Left lung (tissue), 10 donors: ENCODE measurements around the gene CCDC171. TPM values are rescaled to one million over a fixed set of nuclear protein-coding genes. Genes with fewer than 3 reads are reported as not detected.
A peak's percentile ranks its signal among the peaks of the same experiment; 100 is the strongest.

Experiments used
- ATAC-seq: fragments of 200-7000 bp; cut with Tn5 transposase; one replicate; pipeline ENCODE4 v1.9.1; 2020; ENCODE audit warnings: moderate library complexity
- DNase-seq, 4 donors: peaks; one replicate each; pipeline ENCODE4 v3.0.0-alpha.2; 2013 to 2020
- H3K27ac ChIP-seq, 2 donors: fragments of 200-600 bp; sonication (generic) in 1 of 2; one replicate each; pipeline versions ENCODE4 v1.5.0 to v1.8.0; 2020 to 2021
- H3K27me3 ChIP-seq, 2 donors: fragments of 200-600 bp; sonication (generic) in 1 of 2; one replicate each; pipeline versions ENCODE4 v1.5.0 to v1.8.0; 2020 to 2021
- H3K36me3 ChIP-seq, 2 donors: fragments of 200-600 bp; sonication (generic) in 1 of 2; one replicate each; pipeline versions ENCODE4 v1.5.0 to v1.8.0; 2020 to 2021
- H3K4me1 ChIP-seq, 2 donors: fragments of 200-600 bp; one replicate each; pipeline ENCODE4 v1.8.0; 2021
- H3K4me3 ChIP-seq, 2 donors: fragments of 200-600 bp; sonication (generic) in 1 of 2; one replicate each; pipeline versions ENCODE4 v1.5.0 to v1.8.0; 2020 to 2021; ENCODE audit warnings: mild to moderate bottlenecking in 1 of 2
- H3K9me3 ChIP-seq, 2 donors: fragments of 200-600 bp; sonication (generic) in 1 of 2; one replicate each; pipeline versions ENCODE4 v1.5.0 to v1.8.0; 2020 to 2021
- CTCF ChIP-seq, 2 donors: fragments of 200-600 bp; sonication (generic) in 1 of 2; IDR thresholded peaks; one replicate each; pipeline versions ENCODE4 v1.5.0 to v1.8.0; 2021; ENCODE audit warnings: antibody characterized with exemption in 2 of 2
- intact Hi-C, 2 donors: fragments of 100-400 bp; cut with DNase I; formaldehyde crosslinking; loops; one replicate each; pipeline versions ENCODE4 v1.11.2 to v1.14.2; 2022
- polyA plus RNA-seq, 6 donors: library from polyadenylated mRNA; unstranded; fragments of 120-200 nt; gene quantifications; one replicate each; pipeline ENCODE4 v1.2.1, GENCODE V29; 2013; ENCODE audit not compliant: insufficient read length in 6 of 6
- total RNA-seq, 2 donors: library from RNA; stranded (reverse); fragmentation: NEBNext Ultra II Directional; extraction: Animal tissue kit (Norgen Biotek cat#: 25700); gene quantifications; one replicate each; pipeline ENCODE4 v1.2.1, GENCODE V29; 2021
- donor health status: DM: no; HTN: yes; CAD: no.
- donor health status: DM: no; HTN: no; CAD: no.

Gene CCDC171
- total and polyA plus RNA-seq, 8 donors = 2.0 to 11.2 (median 10.0) TPM

- Histone ChIP-seq H3K27ac (no peak overlapping the region), H3K27me3 (no peaks in the 10 kb centered on the region), H3K9me3 (no peaks in the 10 kb centered on the region), H3K4me1 (no peaks in the 10 kb centered on the region), H3K36me3 (no peaks in the 10 kb centered on the region), H3K4me3 (no peak overlapping the region)
- DNase-seq (no peak), ATAC-seq (no peak)
- no peak for TF ChIP-seq CTCF (IDR thresholded peaks at IDR 0.05)
- intact Hi-C loops = no loop called here
Measured at GRCh38 chr9:15764131-15764530, 211.3 kb downstream of the CCDC171 start.

GRCh38 chr9:15769547-15769946 lies 216.7 kb downstream of the CCDC171 start:
- no peak for TF ChIP-seq CTCF (IDR thresholded peaks at IDR 0.05)
- Histone ChIP-seq H3K36me3 (no peaks in the 10 kb centered on the region), H3K27me3 (no peaks in the 10 kb centered on the region), H3K9me3 (no peaks in the 10 kb centered on the region), H3K4me1 (no peaks in the 10 kb centered on the region), H3K4me3 (no peak overlapping the region), H3K27ac (no peak overlapping the region)
- ATAC-seq (no peak), DNase-seq (no peak)
- intact Hi-C loops = no loop called here

GRCh38 chr9:15778861-15779260 lies 226.0 kb downstream of the CCDC171 start:
- intact Hi-C loops = no loop called here
- Histone ChIP-seq H3K4me3 (no peak overlapping the region), H3K27ac (no peak overlapping the region), H3K4me1 (no peaks in the 10 kb centered on the region), H3K27me3 (no peaks in the 10 kb centered on the region), H3K9me3 (no peaks in the 10 kb centered on the region), H3K36me3 (no peaks in the 10 kb centered on the region)
- ATAC-seq (no peak), DNase-seq (peak in 2 of 4 donors; percentile 85 to 88)
- no peak for TF ChIP-seq CTCF (IDR thresholded peaks at IDR 0.05)

- ATAC-seq (no peak), DNase-seq (peak in 2 of 4 donors; percentile 22 to 26)
- no peak overlapping the region for H3K27ac ChIP-seq
- no peaks in the 10 kb centered on the region for H3K27me3 ChIP-seq
- no peaks in the 10 kb centered on the region for H3K9me3 ChIP-seq
- intact Hi-C loops = no loop called here
- no peak for TF ChIP-seq CTCF (IDR thresholded peaks at IDR 0.05)
- H3K4me1 ChIP-seq = no peaks in the 10 kb centered on the region
- H3K4me3 ChIP-seq = no peak overlapping the region
- no peaks in the 10 kb centered on the region for H3K36me3 ChIP-seq
Measured at GRCh38 chr9:15782106-15782505, 229.3 kb downstream of the CCDC171 start.

GRCh38 chr9:15785584-15785983 lies 232.7 kb downstream of the CCDC171 start:
- Histone ChIP-seq H3K27me3 (no peaks in the 10 kb centered on the region), H3K36me3 (no peaks in the 10 kb centered on the region)
- ATAC-seq = no peak

More at GRCh38 chr9:15785584-15785983, 232.7 kb downstream of the CCDC171 start:
- Histone ChIP-seq H3K4me1 (no peaks in the 10 kb centered on the region), H3K27ac (no peak overlapping the region), H3K9me3 (peaks cover 0 to 4% of the 10 kb centered on the region in 2 donors), H3K4me3 (no peak overlapping the region)
- TF ChIP-seq CTCF (IDR thresholded peaks at IDR 0.05) = no peak
- no peak for DNase-seq
- intact Hi-C loops = no loop called here
